Body of pancreas (tissue), 4 donors: ENCODE results near the gene PCGF3.

Source experiments
- CTCF ChIP-seq, 7 experiments: fragments of 450-650 bp in 4 of 7; fragments of 200-600 bp in 3 of 7; sonication (generic) in 3 of 7; IDR thresholded peaks; one replicate each; pipeline ENCODE4 v1.5.1; 2016 to 2019; ENCODE audit warnings: antibody characterized with exemption in 7 of 7
- POLR2A ChIP-seq, 3 donors: fragments of 450-650 bp; IDR thresholded peaks; one replicate each; pipeline ENCODE4 v1.6.1; 2016; ENCODE audit warnings: antibody characterized with exemption in 3 of 3, mild to moderate bottlenecking in 2 of 3

DNA sequence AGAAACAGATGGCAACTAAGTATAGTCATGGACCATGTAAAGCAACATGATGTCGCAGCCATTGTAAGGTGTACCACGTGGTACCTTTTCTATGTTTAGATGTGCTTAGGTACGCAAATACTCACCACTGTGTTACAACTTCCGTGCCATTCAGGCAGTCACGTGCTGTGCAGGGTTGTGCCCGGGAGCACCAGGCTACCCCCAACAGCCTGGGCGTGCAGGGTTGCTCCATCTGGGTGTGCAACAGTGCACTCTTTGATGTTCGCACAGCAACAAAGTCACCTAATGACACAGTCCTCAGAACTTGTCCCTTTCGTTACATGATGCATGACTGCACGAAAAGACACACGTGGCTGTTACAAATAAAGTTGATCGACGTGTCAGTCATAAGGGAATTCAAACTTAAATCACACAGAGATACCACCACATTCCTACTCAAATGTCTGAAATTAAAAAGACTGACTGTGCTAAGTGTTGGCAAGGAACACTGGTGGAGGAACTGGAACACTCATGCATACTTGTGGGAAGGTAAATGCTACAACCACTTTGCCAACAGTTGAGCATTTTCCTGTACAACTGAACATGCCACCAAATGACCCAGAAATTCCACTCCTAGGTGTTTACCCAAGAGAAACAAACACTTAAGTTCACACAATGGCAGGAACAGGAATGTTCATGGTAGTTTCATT is 95.9 kb downstream of the PCGF3 start:
- TF ChIP-seq CTCF (IDR thresholded peaks at IDR 0.05) (no peak), POLR2A (IDR thresholded peaks at IDR 0.05) (no peak)
